AG09319 (cell line): ENCODE measurements around the gene TAX1BP3.
A peak's percentile ranks its signal among the peaks of the same experiment; 100 is the strongest.

Source experiments
- DNase-seq: peaks from one replicate; pipeline ENCODE4 v3.0.0-alpha.2; 2010; ENCODE audit warnings: low read depth; ENCODE audit errors: extremely low read depth
- TF ChIP-seq, protein P1 (sequence below): IDR thresholded peaks from 2 replicates; pipeline ENCODE4 v1.5.1; 2011; ENCODE audit warnings: low read depth, mild to moderate bottlenecking, inconsistent platforms, low read length, moderate library complexity

TAX1BP3 gene

GRCh38 chr17:3683054-3683511 lies 14.7 kb upstream of the TAX1BP3 start:
- DNase-seq, result no peak
- TF ChIP-seq, protein P1, sequence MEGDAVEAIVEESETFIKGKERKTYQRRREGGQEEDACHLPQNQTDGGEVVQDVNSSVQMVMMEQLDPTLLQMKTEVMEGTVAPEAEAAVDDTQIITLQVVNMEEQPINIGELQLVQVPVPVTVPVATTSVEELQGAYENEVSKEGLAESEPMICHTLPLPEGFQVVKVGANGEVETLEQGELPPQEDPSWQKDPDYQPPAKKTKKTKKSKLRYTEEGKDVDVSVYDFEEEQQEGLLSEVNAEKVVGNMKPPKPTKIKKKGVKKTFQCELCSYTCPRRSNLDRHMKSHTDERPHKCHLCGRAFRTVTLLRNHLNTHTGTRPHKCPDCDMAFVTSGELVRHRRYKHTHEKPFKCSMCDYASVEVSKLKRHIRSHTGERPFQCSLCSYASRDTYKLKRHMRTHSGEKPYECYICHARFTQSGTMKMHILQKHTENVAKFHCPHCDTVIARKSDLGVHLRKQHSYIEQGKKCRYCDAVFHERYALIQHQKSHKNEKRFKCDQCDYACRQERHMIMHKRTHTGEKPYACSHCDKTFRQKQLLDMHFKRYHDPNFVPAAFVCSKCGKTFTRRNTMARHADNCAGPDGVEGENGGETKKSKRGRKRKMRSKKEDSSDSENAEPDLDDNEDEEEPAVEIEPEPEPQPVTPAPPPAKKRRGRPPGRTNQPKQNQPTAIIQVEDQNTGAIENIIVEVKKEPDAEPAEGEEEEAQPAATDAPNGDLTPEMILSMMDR, result peak; percentile 98

DNA sequence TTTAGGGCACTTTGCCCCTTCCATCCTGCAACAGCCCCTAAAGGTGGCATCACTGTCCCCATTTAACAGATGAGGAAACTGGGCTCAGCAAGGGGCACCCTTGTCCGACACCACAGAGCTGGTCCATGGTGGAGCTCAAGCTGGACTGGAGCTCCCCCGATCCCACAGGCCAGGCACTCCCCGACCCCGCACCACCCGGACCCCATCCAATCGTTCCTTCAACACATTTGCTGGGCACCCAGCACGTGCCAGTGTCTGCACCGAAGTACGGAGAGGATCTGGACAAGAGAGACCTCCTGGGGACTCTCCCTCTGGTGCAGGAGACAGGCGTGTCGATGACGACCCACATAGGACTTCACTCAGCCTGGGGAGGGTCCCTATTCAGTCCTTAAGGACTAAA lies 13.7 kb upstream of the TAX1BP3 start:
- TF ChIP-seq, protein P1, result no peak
- no peak for DNase-seq

DNA sequence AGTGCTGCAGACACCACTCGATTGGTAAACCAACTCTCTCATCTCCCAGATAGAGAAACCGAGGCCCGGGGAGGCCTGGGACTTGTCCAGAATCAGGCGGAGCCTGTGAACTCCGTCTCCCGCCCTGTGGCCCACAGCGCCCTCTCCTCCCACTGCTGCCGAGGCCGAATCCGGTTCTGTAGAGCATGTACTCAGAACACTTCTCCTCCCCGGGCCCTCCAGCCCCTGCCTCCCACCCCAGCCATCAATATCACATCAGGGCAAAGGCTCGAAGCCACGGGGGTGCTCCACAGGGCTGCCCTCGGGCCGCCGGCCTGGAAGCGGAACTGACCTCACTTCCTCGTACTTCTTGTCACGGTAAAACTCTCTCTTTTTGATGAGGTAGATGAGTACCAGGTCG lies 13.2 kb upstream of the TAX1BP3 start:
- TF ChIP-seq, protein P1, result no peak
- no peak for DNase-seq

- DNase-seq, result no peak
- TF ChIP-seq, protein P1, result no peak
Observed at GRCh38 chr17:3681057-3681456, 12.7 kb upstream of the TAX1BP3 start.

DNA sequence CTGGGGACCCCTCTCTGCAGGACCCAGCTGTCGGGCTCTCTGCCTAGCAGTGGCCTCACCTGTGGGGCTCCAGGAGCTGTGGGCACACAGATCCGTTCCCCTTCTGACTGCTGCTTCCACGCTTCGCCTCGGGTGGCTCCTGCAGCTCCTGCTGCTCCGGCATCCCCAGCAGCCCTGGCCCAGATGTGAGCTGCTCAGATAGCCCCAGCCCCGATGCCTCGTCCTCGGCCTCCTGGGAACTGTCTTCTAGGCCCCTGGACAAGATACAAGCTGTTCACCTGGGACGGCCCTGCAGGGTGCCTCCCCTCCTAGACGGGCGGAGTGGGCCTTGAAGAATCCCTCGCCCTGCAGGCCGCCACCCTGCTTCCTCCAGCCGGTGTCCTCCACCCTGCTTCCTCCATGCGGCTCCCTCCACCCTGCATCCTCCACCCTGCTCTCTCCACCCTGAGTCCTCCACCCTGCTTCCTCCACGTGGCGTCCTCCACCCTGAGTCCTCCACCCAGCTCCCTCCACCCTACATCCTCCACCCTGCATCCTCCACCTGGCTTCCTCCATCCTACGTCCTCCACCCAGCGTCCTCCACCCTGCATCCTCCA lies 11.3 kb upstream of the TAX1BP3 start:
- DNase-seq, result no peak
- TF ChIP-seq, protein P1, result no peak

DNA sequence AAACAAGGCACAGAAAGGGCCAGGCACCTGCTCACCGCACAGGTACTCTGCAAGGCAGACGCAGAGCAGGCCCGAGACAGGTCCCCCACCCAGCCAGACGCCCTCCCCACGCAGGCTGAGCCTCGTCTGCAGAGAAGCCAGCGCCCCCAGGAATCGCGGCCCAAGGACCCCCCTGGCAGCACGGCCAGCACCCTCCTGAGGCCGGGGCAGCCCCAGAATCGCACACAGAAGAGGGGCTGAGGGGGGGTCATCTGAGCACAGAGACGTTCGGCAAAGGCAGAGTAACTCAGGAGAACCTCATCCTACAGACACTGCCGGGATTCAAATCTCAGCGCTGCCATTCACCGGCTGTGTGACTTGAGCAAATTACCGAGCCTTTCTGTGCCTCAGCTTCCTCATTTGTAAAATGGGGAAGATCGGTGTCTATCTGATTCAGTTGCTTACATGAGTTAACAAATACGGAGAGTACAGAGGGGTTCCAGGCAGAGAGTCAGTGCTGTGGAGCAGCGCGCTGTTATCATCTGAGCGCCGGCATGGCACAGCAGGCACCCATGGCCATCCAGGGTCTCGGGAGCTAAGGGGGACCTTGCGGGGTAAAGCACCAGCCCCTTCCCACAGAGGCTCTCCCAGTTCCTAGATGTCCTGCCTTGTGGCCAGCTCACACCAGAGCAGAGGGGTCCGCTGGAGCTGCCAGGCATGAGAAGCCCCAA lies 10.6 kb upstream of the TAX1BP3 start:
- TF ChIP-seq, protein P1, result no peak
- no peak for DNase-seq

DNA sequence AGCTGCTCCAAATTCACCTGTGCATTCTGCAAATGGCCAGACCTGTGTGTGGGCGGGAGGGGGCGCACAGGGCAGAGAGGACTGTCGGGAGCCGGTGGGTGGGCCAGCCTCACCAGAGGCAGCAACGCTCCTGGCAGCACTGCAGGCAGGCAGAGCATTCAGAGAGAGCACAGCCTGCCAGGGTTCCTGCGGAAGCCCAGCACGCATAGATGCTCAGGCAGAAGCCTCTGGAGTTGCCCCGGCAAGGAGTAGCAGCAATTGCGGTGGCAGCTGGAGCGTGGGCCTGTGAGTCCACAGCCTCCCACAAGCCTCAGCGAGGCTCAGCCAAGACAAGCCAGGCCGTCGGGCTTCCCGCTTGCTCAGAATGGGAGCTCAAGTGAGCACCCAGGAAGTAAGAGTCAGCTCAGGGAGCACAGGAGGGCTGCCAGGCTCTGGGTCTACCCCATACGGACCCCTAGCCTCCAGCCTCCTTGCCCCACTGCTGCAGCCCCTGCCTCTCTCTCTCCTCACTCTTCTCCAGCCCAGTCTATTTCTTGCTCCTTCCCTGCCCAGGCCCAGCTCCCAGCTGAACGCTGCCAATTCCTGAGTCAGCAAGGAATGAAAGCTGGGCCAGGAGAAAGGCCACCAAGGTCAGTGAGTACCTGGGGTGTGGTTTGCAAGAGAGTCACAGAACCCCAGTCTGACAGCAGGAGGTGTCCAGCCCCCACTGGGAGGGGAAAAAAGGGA lies 9.9 kb upstream of the TAX1BP3 start:
- no peak for DNase-seq
- TF ChIP-seq, protein P1, result no peak
